DOHH2 (cell line): ENCODE measurements around the gene TBC1D2B.
"Not testable (repeated sequence)": the region's sequence is repeated elsewhere in the genome, so short reads cannot be mapped to it uniquely, and the experiment has no call there.

Source experiments
- EZH2phosphoT487 ChIP-seq: fragments of 200-600 bp; sonication (generic); IDR thresholded peaks from 2 replicates; pipeline ENCODE4 v1.6.1; 2017; ENCODE audit warnings: borderline replicate concordance, mild to moderate bottlenecking, antibody characterized with exemption, low read length, moderate library complexity, mixed read lengths
- TF ChIP-seq, protein P1 (sequence below): fragments of 200-600 bp; sonication (generic); IDR thresholded peaks from one replicate; pipeline ENCODE4 v1.5.1; 2014; ENCODE audit warnings: antibody characterized with exemption, mild to moderate bottlenecking, low read depth, low read length; ENCODE audit not compliant: poor library complexity, severe bottlenecking

DNA sequence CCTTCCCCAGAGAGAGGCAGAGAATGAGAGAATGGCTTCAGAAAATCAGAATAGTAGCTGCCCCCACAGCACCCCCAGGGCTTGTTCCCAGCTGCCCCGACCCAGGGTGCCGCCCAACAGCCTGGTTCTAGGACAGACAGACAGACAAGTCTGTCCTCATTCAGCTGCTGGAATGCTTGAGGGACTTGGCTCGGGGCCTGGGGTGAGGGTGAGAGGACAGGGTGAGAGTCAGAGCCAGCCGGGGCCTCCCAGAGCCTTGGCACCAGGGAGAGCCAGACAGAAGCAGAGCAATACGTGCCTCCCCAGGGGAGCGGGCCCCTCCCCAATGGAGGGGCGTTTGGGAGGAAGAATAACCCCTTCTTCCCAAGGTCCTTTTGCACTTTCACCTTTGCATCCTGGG, 105.6 kb downstream of the TBC1D2B start:
- TF ChIP-seq, protein P1, sequence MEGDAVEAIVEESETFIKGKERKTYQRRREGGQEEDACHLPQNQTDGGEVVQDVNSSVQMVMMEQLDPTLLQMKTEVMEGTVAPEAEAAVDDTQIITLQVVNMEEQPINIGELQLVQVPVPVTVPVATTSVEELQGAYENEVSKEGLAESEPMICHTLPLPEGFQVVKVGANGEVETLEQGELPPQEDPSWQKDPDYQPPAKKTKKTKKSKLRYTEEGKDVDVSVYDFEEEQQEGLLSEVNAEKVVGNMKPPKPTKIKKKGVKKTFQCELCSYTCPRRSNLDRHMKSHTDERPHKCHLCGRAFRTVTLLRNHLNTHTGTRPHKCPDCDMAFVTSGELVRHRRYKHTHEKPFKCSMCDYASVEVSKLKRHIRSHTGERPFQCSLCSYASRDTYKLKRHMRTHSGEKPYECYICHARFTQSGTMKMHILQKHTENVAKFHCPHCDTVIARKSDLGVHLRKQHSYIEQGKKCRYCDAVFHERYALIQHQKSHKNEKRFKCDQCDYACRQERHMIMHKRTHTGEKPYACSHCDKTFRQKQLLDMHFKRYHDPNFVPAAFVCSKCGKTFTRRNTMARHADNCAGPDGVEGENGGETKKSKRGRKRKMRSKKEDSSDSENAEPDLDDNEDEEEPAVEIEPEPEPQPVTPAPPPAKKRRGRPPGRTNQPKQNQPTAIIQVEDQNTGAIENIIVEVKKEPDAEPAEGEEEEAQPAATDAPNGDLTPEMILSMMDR = not testable (repeated sequence)
- not testable (repeated sequence) for TF ChIP-seq EZH2phosphoT487
